ENCODE data around the gene SRGAP2. TPM values are rescaled to one million over a fixed set of nuclear protein-coding genes. Genes with fewer than 3 reads are reported as not detected.
"Not testable (repeated sequence)": the region's sequence is repeated elsewhere in the genome, so short reads cannot be mapped to it uniquely, and the experiment has no call there.

The SRGAP2 gene
- total RNA-seq, 2 experiments from 2014 or later, result 42.4 to 47.8 TPM

GRCh38 chr1:206185778-206186177 is 17.6 kb upstream of the SRGAP2 start:
- CTCF ChIA-PET; H3K4me1 Mint-ChIP-seq (ENCODE audit: low read depth); H3K36me3 Mint-ChIP-seq (ENCODE audit: low read depth); H3K9me3 Mint-ChIP-seq; H3K27ac Mint-ChIP-seq; DNase-seq; intact Hi-C loops (cut with micrococcal nuclease); H3K27me3 Mint-ChIP-seq (ENCODE audit: low read depth); H3K4me3 Mint-ChIP-seq: not testable (repeated sequence)

- H3K4me3 Mint-ChIP-seq; DNase-seq; CTCF ChIA-PET; H3K4me1 Mint-ChIP-seq (ENCODE audit: low read depth); H3K27me3 Mint-ChIP-seq (ENCODE audit: low read depth); intact Hi-C loops (cut with micrococcal nuclease); H3K27ac Mint-ChIP-seq; H3K9me3 Mint-ChIP-seq; H3K36me3 Mint-ChIP-seq (ENCODE audit: low read depth): not testable (repeated sequence)
Observed at GRCh38 chr1:206186826-206187225, 16.5 kb upstream of the SRGAP2 start.

- H3K27ac Mint-ChIP-seq; H3K36me3 Mint-ChIP-seq (ENCODE audit: low read depth); CTCF ChIA-PET; H3K4me1 Mint-ChIP-seq (ENCODE audit: low read depth); H3K4me3 Mint-ChIP-seq; H3K27me3 Mint-ChIP-seq (ENCODE audit: low read depth); DNase-seq; H3K9me3 Mint-ChIP-seq; intact Hi-C loops (cut with micrococcal nuclease): not testable (repeated sequence)
Observed at GRCh38 chr1:206195182-206195581, 8.2 kb upstream of the SRGAP2 start.

- DNase-seq, CTCF ChIA-PET, H3K9me3 Mint-ChIP-seq: not testable (repeated sequence)
Observed at GRCh38 chr1:206196748-206197424, 6.5 kb upstream of the SRGAP2 start.

GRCh38 chr1:206202789-206203363 is 465 bp upstream of the SRGAP2 start, which contains the start of gene FAM72A:
TSS of gene FAM72A (minus strand) at chr1:206202839. CDS start at chr1:206202025, 814 bp downstream.
- Mint-ChIP-seq H3K4me3 (peak within 1 kb of the TSS; percentile 83), H3K27ac (peak within 1 kb of the TSS; percentile 65)
- H3K9me3 Mint-ChIP-seq; H3K27me3 Mint-ChIP-seq (ENCODE audit: low read depth); H3K36me3 Mint-ChIP-seq (ENCODE audit: low read depth); H3K4me1 Mint-ChIP-seq (ENCODE audit: low read depth); CTCF ChIA-PET; intact Hi-C loops (cut with micrococcal nuclease): not testable (repeated sequence)
- DNase-seq, result peak; percentile 99

More at GRCh38 chr1:206196748-206197424, 6.5 kb upstream of the SRGAP2 start:
- H3K27me3 Mint-ChIP-seq (ENCODE audit: low read depth); H3K27ac Mint-ChIP-seq; H3K36me3 Mint-ChIP-seq (ENCODE audit: low read depth); intact Hi-C loops (cut with micrococcal nuclease); H3K4me1 Mint-ChIP-seq (ENCODE audit: low read depth); H3K4me3 Mint-ChIP-seq: not testable (repeated sequence)

GRCh38 chr1:206204159-206204511 is 794 bp downstream of the SRGAP2 start:
- H3K27ac Mint-ChIP-seq; H3K27me3 Mint-ChIP-seq (ENCODE audit: low read depth); H3K4me1 Mint-ChIP-seq (ENCODE audit: low read depth); DNase-seq; H3K9me3 Mint-ChIP-seq; H3K36me3 Mint-ChIP-seq (ENCODE audit: low read depth); CTCF ChIA-PET; intact Hi-C loops (cut with micrococcal nuclease): not testable (repeated sequence)
- peak overlapping the region; percentile 67 for H3K4me3 Mint-ChIP-seq

GRCh38 chr1:206204871-206205270 is 1.5 kb downstream of the SRGAP2 start:
- H3K27ac Mint-ChIP-seq; H3K36me3 Mint-ChIP-seq (ENCODE audit: low read depth); intact Hi-C loops (cut with micrococcal nuclease); CTCF ChIA-PET; H3K4me1 Mint-ChIP-seq (ENCODE audit: low read depth); H3K9me3 Mint-ChIP-seq; H3K27me3 Mint-ChIP-seq (ENCODE audit: low read depth); DNase-seq: not testable (repeated sequence)
- peak overlapping the region; percentile 78 for H3K4me3 Mint-ChIP-seq

- H3K27me3 Mint-ChIP-seq (ENCODE audit: low read depth); DNase-seq; CTCF ChIA-PET; H3K27ac Mint-ChIP-seq; H3K4me3 Mint-ChIP-seq; H3K36me3 Mint-ChIP-seq (ENCODE audit: low read depth); intact Hi-C loops (cut with micrococcal nuclease); H3K4me1 Mint-ChIP-seq (ENCODE audit: low read depth); H3K9me3 Mint-ChIP-seq: not testable (repeated sequence)
Observed at GRCh38 chr1:206205569-206205968, 2.2 kb downstream of the SRGAP2 start.

- H3K27ac Mint-ChIP-seq; DNase-seq; H3K9me3 Mint-ChIP-seq; H3K36me3 Mint-ChIP-seq (ENCODE audit: low read depth); intact Hi-C loops (cut with micrococcal nuclease); H3K4me1 Mint-ChIP-seq (ENCODE audit: low read depth); H3K27me3 Mint-ChIP-seq (ENCODE audit: low read depth); CTCF ChIA-PET; H3K4me3 Mint-ChIP-seq: not testable (repeated sequence)
Observed at GRCh38 chr1:206210802-206211201, 7.5 kb downstream of the SRGAP2 start.

GRCh38 chr1:206215600-206216392 is 12.5 kb downstream of the SRGAP2 start:
- intact Hi-C loops (cut with micrococcal nuclease); H3K27me3 Mint-ChIP-seq (ENCODE audit: low read depth); CTCF ChIA-PET; H3K4me3 Mint-ChIP-seq; H3K4me1 Mint-ChIP-seq (ENCODE audit: low read depth); DNase-seq; H3K36me3 Mint-ChIP-seq (ENCODE audit: low read depth); H3K9me3 Mint-ChIP-seq; H3K27ac Mint-ChIP-seq: not testable (repeated sequence)

- H3K4me3 Mint-ChIP-seq; H3K9me3 Mint-ChIP-seq; H3K27ac Mint-ChIP-seq; intact Hi-C loops (cut with micrococcal nuclease); H3K36me3 Mint-ChIP-seq (ENCODE audit: low read depth); H3K4me1 Mint-ChIP-seq (ENCODE audit: low read depth); DNase-seq; H3K27me3 Mint-ChIP-seq (ENCODE audit: low read depth); CTCF ChIA-PET: not testable (repeated sequence)
Observed at GRCh38 chr1:206218285-206218684, 14.9 kb downstream of the SRGAP2 start.

GRCh38 chr1:206218765-206219164 is 15.4 kb downstream of the SRGAP2 start:
- H3K36me3 Mint-ChIP-seq (ENCODE audit: low read depth); intact Hi-C loops (cut with micrococcal nuclease); DNase-seq; H3K9me3 Mint-ChIP-seq; CTCF ChIA-PET; H3K4me3 Mint-ChIP-seq; H3K27me3 Mint-ChIP-seq (ENCODE audit: low read depth); H3K27ac Mint-ChIP-seq; H3K4me1 Mint-ChIP-seq (ENCODE audit: low read depth): not testable (repeated sequence)
